GM23338 (cell line): Measurements from ENCODE around the gene SMYD1. TPM values are rescaled to one million over a fixed set of nuclear protein-coding genes. Genes with fewer than 3 reads are reported as not detected.

Experiments used
- ATAC-seq: fragments of 200-7000 bp; cut with Tn5 transposase; 3 replicates; pipeline ENCODE4 v1.9.1; 2020
- DNase-seq: peaks from one replicate; pipeline ENCODE4 v3.0.0-alpha.2; 2015; ENCODE audit warnings: low spot score
- H2AFZ ChIP-seq: fragments of 200-600 bp; sonication (generic); 2 replicates; pipeline ENCODE4 v1.8.0; 2016; ENCODE audit warnings: antibody characterized with exemption, mild to moderate bottlenecking, moderate library complexity
- H3F3A ChIP-seq: fragments of 200-600 bp; sonication (generic); replicated peaks from 2 replicates; pipeline ENCODE4 v1.8.0; 2017; ENCODE audit warnings: antibody characterized with exemption, mixed run types, low read depth
- H3K27ac ChIP-seq: fragments of 200-600 bp; sonication (generic); 2 replicates; pipeline ENCODE4 v1.6.1; 2016; ENCODE audit warnings: low read depth
- H3K27me3 ChIP-seq: fragments of 200-600 bp; sonication (generic); 2 replicates; pipeline ENCODE4 v1.8.0; 2016; ENCODE audit warnings: mild to moderate bottlenecking, mixed run types, moderate library complexity; ENCODE audit not compliant: insufficient read depth
- H3K36me3 ChIP-seq: fragments of 200-600 bp; sonication (generic); 2 replicates; pipeline ENCODE4 v1.8.0; 2016; ENCODE audit warnings: mild to moderate bottlenecking; ENCODE audit not compliant: insufficient read depth
- H3K4me1 ChIP-seq: fragments of 200-600 bp; sonication (generic); 2 replicates; pipeline ENCODE4 v1.8.0; 2016; ENCODE audit warnings: mild to moderate bottlenecking, moderate library complexity; ENCODE audit not compliant: insufficient read depth
- H3K4me2 ChIP-seq: fragments of 200-600 bp; sonication (generic); 2 replicates; pipeline ENCODE4 v1.7.1; 2017; ENCODE audit warnings: mixed run types
- H3K4me3 ChIP-seq: fragments of 200-600 bp; sonication (generic); 2 replicates; pipeline ENCODE4 v1.6.1; 2016; ENCODE audit warnings: mixed run types
- H3K79me2 ChIP-seq: fragments of 200-600 bp; sonication (generic); replicated peaks from 2 replicates; pipeline ENCODE4 v1.8.0; 2017; ENCODE audit warnings: mild to moderate bottlenecking; ENCODE audit not compliant: insufficient read depth
- H3K9me2 ChIP-seq: fragments of 200-600 bp; sonication (generic); 2 replicates; pipeline ENCODE4 v1.8.0; 2017; ENCODE audit not compliant: insufficient read depth
- H4K20me1 ChIP-seq: fragments of 200-600 bp; sonication (generic); replicated peaks from 2 replicates; pipeline ENCODE4 v1.8.0; 2017; ENCODE audit warnings: mild to moderate bottlenecking; ENCODE audit not compliant: insufficient read depth
- H3K27ac Mint-ChIP-seq: 2 replicates; pipeline ENCODE4 v1.8.0; 2020; ENCODE audit warnings: inconsistent platforms, mild to moderate bottlenecking, moderate library complexity, mixed read lengths
- H3K27me3 Mint-ChIP-seq: 3 replicates; pipeline ENCODE4 v1.8.0; 2022; ENCODE audit warnings: low read depth, mild to moderate bottlenecking, moderate library complexity, mixed read lengths, inconsistent platforms; ENCODE audit not compliant: insufficient read depth, poor library complexity
- H3K36me3 Mint-ChIP-seq: 3 replicates; pipeline ENCODE4 v1.8.0; 2021; ENCODE audit warnings: low read depth, mild to moderate bottlenecking, inconsistent platforms, moderate library complexity, mixed read lengths
- H3K4me1 Mint-ChIP-seq: 3 replicates; pipeline ENCODE4 v1.8.0; 2020; ENCODE audit warnings: mild to moderate bottlenecking, inconsistent platforms, mixed read lengths
- H3K4me3 Mint-ChIP-seq: 3 replicates; pipeline ENCODE4 v1.8.0; 2021; ENCODE audit warnings: moderate library complexity, mild to moderate bottlenecking, inconsistent platforms, mixed read lengths
- H3K9me3 Mint-ChIP-seq: 3 replicates; pipeline ENCODE4 v1.8.0; 2020; ENCODE audit warnings: moderate library complexity, mild to moderate bottlenecking, inconsistent platforms, mixed read lengths
- CREB1 ChIP-seq: fragments of 250-450 bp; sonication (Bioruptor Pico); IDR thresholded peaks from 2 replicates; pipeline ENCODE4 v1.5.0; 2020; ENCODE audit warnings: low read depth, mild to moderate bottlenecking, moderate library complexity
- CTCF ChIP-seq, 2 experiments: fragments of 200-600 bp in 1 of 2; sonication (generic) in 1 of 2; conservative IDR thresholded peaks; 2 replicates each; pipeline versions ENCODE4 v1.5.1 to v1.6.1; 2016 to 2017; ENCODE audit warnings: antibody characterized with exemption in 2 of 2, low read depth in 2 of 2, mild to moderate bottlenecking in 2 of 2, moderate library complexity in 1 of 2
- ETS1 ChIP-seq: IDR thresholded peaks from 2 replicates; pipeline ENCODE4 v1.6.1; 2016; ENCODE audit warnings: antibody characterized with exemption
- EZH2 ChIP-seq: fragments of 200-600 bp; sonication (generic); IDR thresholded peaks from one replicate; pipeline ENCODE4 v1.8.0; 2017; ENCODE audit warnings: antibody characterized with exemption, mild to moderate bottlenecking, low read depth; ENCODE audit not compliant: unreplicated experiment
- EZH2phosphoT487 ChIP-seq: fragments of 200-600 bp; sonication (generic); IDR thresholded peaks from one replicate; pipeline ENCODE4 v1.8.1; 2018; ENCODE audit warnings: antibody characterized with exemption; ENCODE audit not compliant: unreplicated experiment
- JUNB ChIP-seq: IDR thresholded peaks from one replicate; pipeline ENCODE4 v1.6.1; 2016; ENCODE audit warnings: antibody characterized with exemption; ENCODE audit not compliant: unreplicated experiment
- NANOG ChIP-seq: IDR thresholded peaks from 2 replicates; pipeline ENCODE4 v1.6.1; 2016; ENCODE audit warnings: antibody characterized with exemption, borderline replicate concordance
- POLR2AphosphoS5 ChIP-seq: IDR thresholded peaks from 2 replicates; pipeline ENCODE4 v1.6.1; 2016; ENCODE audit warnings: antibody characterized with exemption, low read depth
- REST ChIP-seq: IDR thresholded peaks from one replicate; pipeline ENCODE4 v1.6.1; 2018; ENCODE audit warnings: antibody characterized with exemption; ENCODE audit not compliant: unreplicated experiment
- STAT1 ChIP-seq: IDR thresholded peaks from one replicate; pipeline ENCODE4 v1.6.1; 2016; ENCODE audit warnings: antibody characterized with exemption; ENCODE audit not compliant: unreplicated experiment
- ZNF114 ChIP-seq: fragments of 250-450 bp; sonication (Bioruptor Pico); IDR thresholded peaks from 2 replicates; pipeline ENCODE4 v1.5.0; 2020; ENCODE audit warnings: mild to moderate bottlenecking, moderate library complexity
- ZNF331 ChIP-seq: fragments of 250-450 bp; sonication (Bioruptor Pico); IDR thresholded peaks from 2 replicates; pipeline ENCODE4 v1.5.0; 2020; ENCODE audit warnings: low read depth, mild to moderate bottlenecking, moderate library complexity
- ZNF462 ChIP-seq: fragments of 250-450 bp; sonication (Bioruptor Pico); IDR thresholded peaks from 2 replicates; pipeline ENCODE4 v1.5.0; 2020; ENCODE audit warnings: mild to moderate bottlenecking, moderate library complexity
- polyA plus RNA-seq: library from polyadenylated mRNA; unstranded; fragments of >200 nt; fragmentation: Nextera tagmentation; extraction: Ambion mirVana; gene quantifications from 2 replicates; pipeline ENCODE4 v1.2.1, GENCODE V29; 2016
- total RNA-seq: library from RNA; depleted of rRNA; stranded (reverse); fragments of >200 nt; shearing (Covaris generic); gene quantifications from 2 replicates; pipeline ENCODE4 v1.2.3, GENCODE V29; 2014

SMYD1 gene
- total and polyA plus RNA-seq, 2 experiments from 2014 or later = 0.07 TPM; not detected in 1

- H4K20me1 ChIP-seq = no peaks in the 10 kb centered on the region
- Mint-ChIP-seq H3K27me3 (peaks cover 1% of the 10 kb centered on the region), H3K36me3 (no peaks in the 10 kb centered on the region), H3K4me3 (no peak overlapping the region), H3K27ac (no peak overlapping the region), H3K4me1 (peaks cover 19% of the 10 kb centered on the region), H3K9me3 (no peaks in the 10 kb centered on the region)
- TF ChIP-seq REST = no peak
- no peak for TF ChIP-seq ZNF462 (CRISPR knock-in tag)
- TF ChIP-seq ETS1 = no peak
- TF ChIP-seq EZH2 = no peak
- TF ChIP-seq CREB1 (CRISPR knock-in tag) = no peak
- TF ChIP-seq ZNF331 (CRISPR knock-in tag) = no peak
- no peak for TF ChIP-seq EZH2phosphoT487
- TF ChIP-seq STAT1 = no peak
- no peak for TF ChIP-seq JUNB
- no peak for TF ChIP-seq NANOG
- no peak for TF ChIP-seq ZNF114 (CRISPR knock-in tag)
- no peak for TF ChIP-seq CTCF (conservative IDR thresholded peaks at IDR 0.05; ENCODE audit: low read depth in 2 of 2)
- no peak for TF ChIP-seq POLR2AphosphoS5
- no peak for DNase-seq
- H3F3A ChIP-seq = no peaks in the 10 kb centered on the region
- H3K4me1 ChIP-seq = peaks cover 7% of the 10 kb centered on the region
- H3K79me2 ChIP-seq = no peaks in the 10 kb centered on the region
- H3K4me2 ChIP-seq = 0 out of 2 replicates have a peak overlapping the region, but pooled peaks have one; percentile 18
- no peak for ATAC-seq
- H2AFZ ChIP-seq = peak overlapping the region; percentile 2
- H3K27ac ChIP-seq = no peak overlapping the region
- peaks cover 4% of the 10 kb centered on the region; the same call in 1 of the 2 replicates for H3K9me2 ChIP-seq
- no peaks in the 10 kb centered on the region for H3K36me3 ChIP-seq
- no peak overlapping the region for H3K4me3 ChIP-seq
- no peaks in the 10 kb centered on the region for H3K27me3 ChIP-seq
These were observed 32.8 kb downstream of the SMYD1 start for GRCh38 chr2:88100489-88100858.
